CD8-positive, alpha-beta memory T cell (primary cell): ENCODE results near the gene SUSD4. TPM values are rescaled to one million over a fixed set of nuclear protein-coding genes. Genes with fewer than 3 reads are reported as not detected.

Experiments
- CTCF ChIA-PET: fragments of 350-600 bp; sonication (Branson Sonifier 250); formaldehyde crosslinking; loops from one replicate; lab custom pipeline; 2021; ENCODE audit warnings: antibody characterized with exemption; lab: Charles Lee
- POLR2A ChIA-PET: fragments of 350-600 bp; sonication (Branson Sonifier 250); formaldehyde crosslinking; loops from one replicate; lab custom pipeline; 2021; ENCODE audit warnings: antibody characterized with exemption; lab: Charles Lee
- DNase-seq, 5 donors: peaks; one replicate each; pipeline versions ENCODE4 v3.0.0 to v3.0.0-alpha.2; 2020 to 2022; ENCODE audit warnings: mixed read lengths in 1 of 5
- H3K27ac ChIP-seq: one replicate; pipeline ENCODE4 v1.7.0; 2013; ENCODE audit warnings: low read depth, mild to moderate bottlenecking, low read length, moderate library complexity
- H3K27me3 ChIP-seq: 2 replicates; pipeline ENCODE4 v1.7.0; 2013; ENCODE audit warnings: low read length, mild to moderate bottlenecking; ENCODE audit not compliant: insufficient read depth, poor library complexity, severe bottlenecking
- H3K36me3 ChIP-seq: 2 replicates; pipeline ENCODE4 v1.7.0; 2013; ENCODE audit warnings: mild to moderate bottlenecking, low read length, moderate library complexity; ENCODE audit not compliant: insufficient read depth
- H3K4me1 ChIP-seq: 2 replicates; pipeline ENCODE4 v1.7.0; 2013; ENCODE audit warnings: mild to moderate bottlenecking, low read length, moderate library complexity; ENCODE audit not compliant: insufficient read depth
- H3K4me3 ChIP-seq: 2 replicates; pipeline ENCODE4 v1.7.0; 2013; ENCODE audit warnings: mild to moderate bottlenecking, low read length
- H3K9me3 ChIP-seq: 2 replicates; pipeline ENCODE4 v1.7.0; 2013; ENCODE audit warnings: mild to moderate bottlenecking, low read length
- H3K27ac Mint-ChIP-seq, 8 donors: one replicate each; pipeline ENCODE4 v1.8.0; 2020 to 2021; ENCODE audit warnings: mixed read lengths in 8 of 8, mild to moderate bottlenecking in 6 of 8, inconsistent platforms in 3 of 8, moderate library complexity in 3 of 8
- H3K27me3 Mint-ChIP-seq, 2 donors: one replicate each; pipeline ENCODE4 v1.8.0; 2020 to 2021; ENCODE audit warnings: mixed read lengths in 2 of 2, mild to moderate bottlenecking in 1 of 2, moderate library complexity in 1 of 2
- H3K36me3 Mint-ChIP-seq, 3 donors: one replicate each; pipeline ENCODE4 v1.8.0; 2020 to 2021; ENCODE audit warnings: mixed read lengths in 3 of 3, inconsistent platforms in 1 of 3, mild to moderate bottlenecking in 1 of 3
- H3K4me1 Mint-ChIP-seq, 3 donors: one replicate each; pipeline ENCODE4 v1.8.0; 2020 to 2021; ENCODE audit warnings: mixed read lengths in 3 of 3, inconsistent platforms in 1 of 3, mild to moderate bottlenecking in 1 of 3
- H3K4me3 Mint-ChIP-seq, 7 donors: one replicate each; pipeline ENCODE4 v1.8.0; 2020 to 2021; ENCODE audit warnings: mixed read lengths in 7 of 7, mild to moderate bottlenecking in 6 of 7, moderate library complexity in 4 of 7, inconsistent platforms in 2 of 7
- H3K9me3 Mint-ChIP-seq, 5 donors: one replicate each; pipeline ENCODE4 v1.8.0; 2020 to 2022; ENCODE audit warnings: mixed read lengths in 5 of 5, mild to moderate bottlenecking in 3 of 5, moderate library complexity in 2 of 5, inconsistent platforms in 1 of 5
- polyA plus RNA-seq: library from polyadenylated mRNA; unstranded; fragments of 300-500 nt; fragmentation: Illumina TruSeq; gene quantifications from one replicate; pipeline ENCODE4 v1.2.3, GENCODE V29; 2021
- total RNA-seq, 2 experiments: library from RNA; stranded (reverse); gene quantifications; one replicate each; pipeline ENCODE4 v1.2.3, GENCODE V29; 2021

The SUSD4 gene
- total and polyA plus RNA-seq, 3 experiments from 2014 or later: 0.16 to 4.2 (median 0.18) TPM

DNA sequence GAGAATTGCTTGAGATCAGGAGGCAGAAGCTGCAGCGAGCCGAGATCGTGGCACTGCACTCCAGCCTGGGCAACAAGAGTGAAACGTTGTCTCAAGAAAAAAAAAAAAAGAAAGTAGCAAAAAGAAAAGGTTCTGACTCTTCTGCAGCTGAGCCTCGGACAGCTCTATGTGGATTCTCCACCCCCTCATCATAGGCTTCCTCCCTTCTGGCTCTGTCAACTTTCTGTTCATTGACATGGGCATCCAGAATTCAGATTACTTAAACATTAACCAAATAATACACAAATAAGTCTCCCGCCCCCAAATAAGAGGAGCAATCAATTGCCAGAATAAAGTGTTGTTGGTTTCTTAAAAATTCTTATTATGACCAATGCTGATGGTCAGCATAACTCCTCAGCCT, 10.0 kb downstream of the SUSD4 start:
- H3K27ac Mint-ChIP-seq: no peak overlapping the region
- ChIA-PET POLR2A (no interaction called here), CTCF (no interaction called here)
- H3K36me3 Mint-ChIP-seq: no peaks in the 10 kb centered on the region
- no peaks in the 10 kb centered on the region for H3K36me3 ChIP-seq
- H3K9me3 Mint-ChIP-seq: no peaks in the 10 kb centered on the region
- no peaks in the 10 kb centered on the region for H3K4me1 ChIP-seq
- H3K4me3 ChIP-seq: no peak overlapping the region
- H3K27me3 Mint-ChIP-seq: peaks cover 3 to 33% of the 10 kb centered on the region in 2 donors
- H3K4me3 Mint-ChIP-seq: no peak overlapping the region
- no peak for DNase-seq
- H3K9me3 ChIP-seq: no peaks in the 10 kb centered on the region
- no peak overlapping the region for H3K27ac ChIP-seq
- no peaks in the 10 kb centered on the region for H3K4me1 Mint-ChIP-seq
- H3K27me3 ChIP-seq: no peaks in the 10 kb centered on the region

DNA sequence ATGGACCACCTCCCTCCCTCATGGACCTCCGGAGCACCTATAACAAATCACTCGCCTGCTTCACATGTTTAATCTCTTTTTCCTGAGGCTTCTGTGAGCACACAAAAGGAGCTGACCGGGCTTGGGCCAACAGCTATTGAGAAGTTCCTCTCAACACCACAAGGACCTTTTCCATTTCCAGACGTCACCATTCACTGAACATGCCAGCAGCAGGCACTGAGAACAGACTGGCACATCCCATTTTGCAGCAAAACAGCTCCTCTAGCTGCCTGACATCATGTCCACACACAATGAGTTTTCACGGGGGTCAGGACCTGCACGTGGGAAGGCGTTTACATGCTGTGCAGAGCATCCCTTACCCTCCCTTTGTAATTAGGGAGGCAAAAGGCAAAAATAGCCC, 11.0 kb downstream of the SUSD4 start:
- Histone ChIP-seq H3K9me3 (no peaks in the 10 kb centered on the region), H3K27me3 (no peaks in the 10 kb centered on the region), H3K4me3 (no peak overlapping the region), H3K27ac (no peak overlapping the region), H3K4me1 (no peaks in the 10 kb centered on the region), H3K36me3 (no peaks in the 10 kb centered on the region)
- ChIA-PET CTCF (no interaction called here), POLR2A (no interaction called here)
- Mint-ChIP-seq H3K4me3 (no peak overlapping the region), H3K9me3 (no peaks in the 10 kb centered on the region), H3K27me3 (peaks cover 5 to 29% of the 10 kb centered on the region in 2 donors), H3K27ac (no peak overlapping the region), H3K4me1 (no peaks in the 10 kb centered on the region), H3K36me3 (no peaks in the 10 kb centered on the region)
- DNase-seq: no peak

DNA sequence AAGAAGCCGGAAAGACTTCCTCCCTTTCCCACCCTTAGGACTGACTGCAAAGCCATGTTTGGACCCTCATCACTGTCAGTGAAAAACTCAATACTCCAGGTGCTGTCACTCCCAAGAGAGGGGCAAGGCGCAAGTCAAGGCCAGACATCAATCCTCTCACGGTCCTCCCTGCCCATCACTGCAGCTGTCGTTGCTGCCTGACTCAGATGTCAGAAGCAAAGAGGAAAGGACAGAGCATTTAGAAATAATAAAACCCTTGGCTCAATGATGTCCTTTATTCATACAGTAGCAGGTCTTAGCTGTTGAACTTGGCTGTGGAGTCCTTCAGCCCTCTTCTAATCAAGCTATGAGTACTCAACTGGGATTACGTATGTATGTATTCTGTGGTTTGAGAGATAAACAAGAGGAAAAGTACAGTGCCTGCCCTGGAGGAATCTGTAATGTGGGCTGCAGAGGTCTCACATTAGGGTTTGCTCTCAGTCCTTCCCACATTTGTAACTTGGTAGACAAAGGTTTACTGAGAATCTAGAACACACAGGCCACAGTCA, 13.5 kb downstream of the SUSD4 start:
- Histone ChIP-seq H3K4me3 (no peak overlapping the region), H3K27ac (no peak overlapping the region), H3K4me1 (no peaks in the 10 kb centered on the region), H3K9me3 (no peaks in the 10 kb centered on the region), H3K27me3 (no peaks in the 10 kb centered on the region), H3K36me3 (no peaks in the 10 kb centered on the region)
- Mint-ChIP-seq H3K9me3 (no peaks in the 10 kb centered on the region), H3K36me3 (no peaks in the 10 kb centered on the region), H3K4me3 (no peak overlapping the region), H3K4me1 (no peaks in the 10 kb centered on the region), H3K27me3 (peaks cover 7 to 20% of the 10 kb centered on the region in 2 donors), H3K27ac (no peak overlapping the region)
- DNase-seq: no peak
- ChIA-PET POLR2A (no interaction called here), CTCF (no interaction called here)

DNA sequence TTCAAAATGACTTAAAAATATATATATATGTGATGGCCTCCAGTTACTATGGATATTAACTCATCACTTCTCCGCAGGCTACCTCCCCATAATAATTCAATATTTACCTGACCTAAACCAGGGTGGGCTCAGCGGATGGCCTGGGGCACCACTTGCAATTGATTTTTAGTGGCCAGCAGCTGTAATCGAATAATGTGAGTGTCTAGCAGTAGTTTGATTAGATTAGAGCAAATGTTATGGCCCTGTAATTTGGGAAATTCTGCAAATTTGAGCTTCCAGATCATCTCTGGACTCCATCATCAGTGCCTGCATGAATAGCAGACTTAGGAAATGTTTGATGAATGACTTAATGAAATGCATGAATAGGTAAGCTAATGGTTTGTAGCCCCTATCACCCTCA, 14.7 kb downstream of the SUSD4 start:
- Mint-ChIP-seq H3K4me1 (no peaks in the 10 kb centered on the region), H3K9me3 (no peaks in the 10 kb centered on the region), H3K36me3 (no peaks in the 10 kb centered on the region), H3K27me3 (peaks cover 7 to 18% of the 10 kb centered on the region in 2 donors), H3K27ac (no peak overlapping the region), H3K4me3 (no peak overlapping the region)
- Histone ChIP-seq H3K36me3 (no peaks in the 10 kb centered on the region), H3K27me3 (no peaks in the 10 kb centered on the region), H3K4me1 (no peaks in the 10 kb centered on the region), H3K4me3 (no peak overlapping the region), H3K27ac (no peak overlapping the region), H3K9me3 (no peaks in the 10 kb centered on the region)
- no peak for DNase-seq
- ChIA-PET CTCF (interaction anchor here (1.5 kb wide), 1 partner anchor 216 kb away, joined by 6 read pairs; no protein-coding TSS in a partner anchor), POLR2A (no interaction called here)

DNA sequence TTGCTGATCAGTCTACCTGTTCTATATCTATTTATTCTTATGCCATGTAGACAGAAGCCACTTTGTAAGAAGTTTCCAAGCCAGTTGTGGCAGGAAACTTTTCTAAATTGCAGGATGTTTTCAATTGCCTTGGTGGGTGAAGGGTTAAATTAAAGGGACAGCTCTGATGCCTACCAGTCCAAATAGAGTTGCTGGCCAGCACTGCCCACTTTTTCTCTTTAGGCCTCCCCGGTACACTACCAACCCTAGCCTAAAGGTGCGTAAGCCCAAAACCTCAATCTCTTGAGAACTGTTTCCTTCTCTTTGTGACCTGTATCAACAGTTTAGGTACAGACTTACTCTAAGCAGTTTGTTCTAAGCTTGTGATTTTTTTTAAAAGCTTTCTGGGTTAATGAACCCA, 15.5 kb downstream of the SUSD4 start:
- Histone ChIP-seq H3K27ac (no peak overlapping the region), H3K36me3 (no peaks in the 10 kb centered on the region), H3K4me1 (no peaks in the 10 kb centered on the region), H3K27me3 (no peaks in the 10 kb centered on the region), H3K9me3 (no peaks in the 10 kb centered on the region), H3K4me3 (no peak overlapping the region)
- CTCF ChIA-PET: interaction anchor here (1.5 kb wide), 1 partner anchor 215 kb away, joined by 6 read pairs; no protein-coding TSS in a partner anchor
- H3K4me1 Mint-ChIP-seq: no peaks in the 10 kb centered on the region
- no peak overlapping the region for H3K4me3 Mint-ChIP-seq
- POLR2A ChIA-PET: no interaction called here
- H3K27me3 Mint-ChIP-seq: peaks cover 7 to 14% of the 10 kb centered on the region in 2 donors
- no peaks in the 10 kb centered on the region for H3K36me3 Mint-ChIP-seq
- no peaks in the 10 kb centered on the region for H3K9me3 Mint-ChIP-seq
- no peak overlapping the region for H3K27ac Mint-ChIP-seq
- DNase-seq: no peak

DNA sequence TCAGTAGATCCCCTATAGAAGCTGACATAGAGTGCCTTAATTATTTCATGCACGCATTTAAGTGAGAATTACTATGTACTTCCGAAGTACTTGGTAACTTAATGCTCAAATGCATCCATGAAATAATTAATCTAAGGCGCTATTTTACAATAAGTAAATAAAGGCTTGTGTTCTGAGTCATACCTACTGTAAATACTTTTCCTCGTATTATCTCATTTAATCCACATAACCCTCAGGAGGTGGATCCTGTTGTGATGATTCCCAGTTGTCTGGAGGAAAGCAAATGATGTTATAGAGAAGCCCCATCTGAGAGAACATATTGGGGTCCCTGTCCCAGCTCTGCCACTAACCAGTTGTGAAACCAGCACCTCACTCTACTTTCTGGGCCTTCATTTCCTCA, 16.4 kb downstream of the SUSD4 start:
- no peaks in the 10 kb centered on the region for H3K36me3 ChIP-seq
- H3K27ac Mint-ChIP-seq: no peak overlapping the region
- H3K36me3 Mint-ChIP-seq: no peaks in the 10 kb centered on the region
- no peaks in the 10 kb centered on the region for H3K4me1 Mint-ChIP-seq
- no peak for DNase-seq
- no peaks in the 10 kb centered on the region for H3K9me3 Mint-ChIP-seq
- ChIA-PET CTCF (no interaction called here), POLR2A (no interaction called here)
- H3K4me3 Mint-ChIP-seq: no peak overlapping the region
- no peaks in the 10 kb centered on the region for H3K9me3 ChIP-seq
- H3K4me1 ChIP-seq: no peaks in the 10 kb centered on the region
- H3K27me3 ChIP-seq: no peaks in the 10 kb centered on the region
- H3K4me3 ChIP-seq: no peak overlapping the region
- peaks cover 7 to 9% of the 10 kb centered on the region in 2 donors for H3K27me3 Mint-ChIP-seq
- H3K27ac ChIP-seq: no peak overlapping the region

DNA sequence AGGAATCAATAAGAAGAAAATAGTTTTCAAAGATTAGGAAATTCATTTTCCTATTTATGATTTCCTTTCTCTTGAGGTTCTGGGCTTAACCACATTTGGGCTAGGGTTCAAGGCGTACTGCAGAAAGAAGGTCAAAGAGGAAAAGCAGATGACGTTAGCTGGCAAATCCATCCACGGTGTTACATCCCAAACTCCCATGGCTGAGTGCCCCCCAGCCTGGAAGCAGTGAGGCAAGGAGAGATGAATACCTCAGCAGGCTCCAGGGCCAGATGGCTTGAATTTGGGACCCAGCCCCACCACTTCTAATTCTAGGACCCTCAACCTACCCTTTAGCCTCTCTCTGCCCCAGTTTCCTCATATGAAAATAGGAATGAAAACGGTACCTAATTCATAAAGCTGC, 17.7 kb downstream of the SUSD4 start:
- Histone ChIP-seq H3K36me3 (no peaks in the 10 kb centered on the region), H3K9me3 (no peaks in the 10 kb centered on the region), H3K27me3 (no peaks in the 10 kb centered on the region), H3K4me3 (no peak overlapping the region), H3K27ac (no peak overlapping the region), H3K4me1 (no peaks in the 10 kb centered on the region)
- H3K27me3 Mint-ChIP-seq: peaks cover 0 to 7% of the 10 kb centered on the region in 2 donors
- H3K27ac Mint-ChIP-seq: no peak overlapping the region
- H3K4me1 Mint-ChIP-seq: no peaks in the 10 kb centered on the region
- DNase-seq: no peak
- no peaks in the 10 kb centered on the region for H3K9me3 Mint-ChIP-seq
- H3K36me3 Mint-ChIP-seq: no peaks in the 10 kb centered on the region
- POLR2A ChIA-PET: no interaction called here
- CTCF ChIA-PET: no interaction called here
- no peak overlapping the region for H3K4me3 Mint-ChIP-seq

DNA sequence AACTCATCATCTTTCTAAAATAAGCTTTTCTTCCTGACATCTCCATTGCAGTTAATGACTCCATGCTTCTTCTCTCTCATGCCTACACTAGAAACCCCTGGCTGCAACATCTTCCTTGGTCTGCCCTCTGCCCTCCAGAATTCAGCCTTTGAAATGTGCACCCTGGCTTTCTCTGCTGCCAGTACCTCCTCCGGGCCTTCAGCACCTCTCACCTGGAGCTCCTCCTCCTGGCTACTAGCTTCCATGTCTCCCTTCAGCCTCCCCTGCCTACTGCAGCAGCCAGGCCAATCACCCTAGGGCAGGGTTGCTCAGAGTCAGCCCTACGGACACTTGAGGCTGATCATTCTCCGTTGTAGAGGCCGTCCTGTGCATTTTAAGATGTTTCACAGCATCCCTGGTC, 18.3 kb downstream of the SUSD4 start:
- POLR2A ChIA-PET: no interaction called here
- CTCF ChIA-PET: no interaction called here

More for the DNA sequence above, 18.3 kb downstream of the SUSD4 start:
- Histone ChIP-seq H3K9me3 (no peaks in the 10 kb centered on the region), H3K27me3 (no peaks in the 10 kb centered on the region), H3K27ac (no peak overlapping the region), H3K36me3 (no peaks in the 10 kb centered on the region), H3K4me3 (no peak overlapping the region), H3K4me1 (no peaks in the 10 kb centered on the region)
- Mint-ChIP-seq H3K27me3 (peaks cover 0 to 7% of the 10 kb centered on the region in 2 donors), H3K36me3 (no peaks in the 10 kb centered on the region), H3K4me1 (no peaks in the 10 kb centered on the region), H3K27ac (no peak overlapping the region), H3K9me3 (no peaks in the 10 kb centered on the region), H3K4me3 (no peak overlapping the region)
- no peak for DNase-seq
